AML-193 (cell line): Measurements from ENCODE around the gene DDR2.
"Not testable (repeated sequence)": the region's sequence is repeated elsewhere in the genome, so short reads cannot be mapped to it uniquely, and the experiment has no call there.

Experiments
- DNase-seq, 2 experiments: peaks; one replicate each; lab custom pipeline; 2025; lab: John Stamatoyannopoulos, UW

DDR2 gene

DNA sequence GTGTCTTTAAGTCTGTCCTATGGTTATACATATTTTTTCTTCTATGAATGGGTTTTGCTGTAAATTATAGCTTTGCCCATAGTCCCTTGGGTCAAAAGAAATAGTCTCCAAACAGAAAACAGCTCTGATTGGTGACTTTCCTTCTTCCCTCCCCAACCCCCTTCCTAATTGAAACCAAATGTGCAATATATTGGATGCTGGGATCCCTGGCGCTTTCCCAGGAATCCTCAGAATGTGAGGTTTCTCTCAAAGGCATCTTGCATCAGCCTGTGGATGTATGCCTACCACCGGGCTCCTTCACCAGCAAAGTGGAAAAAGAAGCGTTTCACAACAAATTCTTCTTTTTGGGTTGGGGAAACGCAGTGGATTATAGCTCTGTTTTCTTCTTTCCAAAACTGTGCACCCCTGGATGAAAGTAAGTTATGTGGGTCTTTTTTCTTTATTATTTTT is at the start of gene DDR2:
TSS of gene DDR2 (plus strand) at position 248 of the 450 bp plus-strand sequence. CDS start 86,600 bp downstream, outside the sequence.
- no peak for DNase-seq

DNA sequence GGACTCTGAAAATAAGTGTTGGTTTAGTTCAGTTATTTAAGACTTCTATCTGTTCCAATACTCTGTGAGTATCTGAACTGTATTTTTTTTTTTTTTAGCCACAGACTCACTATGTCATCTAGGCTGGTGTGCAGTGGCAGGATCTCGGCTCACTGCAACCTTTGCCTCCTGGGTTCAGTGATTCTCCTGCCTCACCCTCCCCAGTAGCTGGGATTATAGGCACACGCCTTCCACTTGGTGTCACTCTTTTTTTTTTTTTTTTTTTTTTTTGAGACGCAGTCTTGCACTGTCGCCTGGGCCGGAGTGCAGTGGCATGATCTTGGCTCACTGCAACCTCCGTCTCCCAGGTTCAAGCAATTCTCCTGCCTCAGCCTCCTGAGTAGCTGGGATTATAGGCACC is 49.4 kb upstream of the DDR2 start:
- DNase-seq: not testable (repeated sequence)

DNA sequence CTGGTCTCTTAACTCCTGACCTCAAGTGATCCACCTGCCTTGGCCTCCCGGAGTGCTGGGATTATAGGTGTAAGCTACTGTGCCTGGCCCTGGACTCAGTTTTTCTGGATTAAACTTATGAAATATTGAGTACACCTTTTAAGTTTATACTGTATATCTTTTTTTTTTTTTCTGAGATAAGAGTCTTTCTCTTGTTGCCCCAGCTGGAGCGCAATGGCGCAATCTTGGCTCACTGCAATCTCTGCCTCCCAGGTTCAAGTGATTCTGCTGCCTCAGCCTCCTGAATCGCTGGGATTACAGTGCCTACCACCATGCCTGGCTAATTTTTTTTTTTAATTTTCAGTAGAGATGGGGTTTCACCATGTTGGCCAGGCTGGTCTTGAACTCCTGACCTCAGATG is 47.2 kb upstream of the DDR2 start:
- DNase-seq: not testable (repeated sequence)

DNA sequence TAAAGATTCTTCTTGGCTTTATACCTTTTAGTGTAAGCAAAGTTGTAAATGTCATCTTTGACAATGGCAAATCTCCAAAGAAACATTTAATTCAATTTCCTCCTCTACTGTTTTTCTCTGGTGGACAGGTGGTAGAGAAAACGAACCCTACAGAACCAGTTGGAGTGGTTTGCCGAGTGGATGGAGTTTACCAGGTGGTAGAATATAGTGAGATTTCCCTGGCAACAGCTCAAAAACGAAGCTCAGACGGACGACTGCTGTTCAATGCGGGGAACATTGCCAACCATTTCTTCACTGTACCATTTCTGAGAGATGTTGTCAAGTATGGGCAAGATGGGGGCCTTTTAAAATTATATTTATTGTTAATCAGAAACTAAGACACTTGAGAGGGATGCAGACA is 44.9 kb upstream of the DDR2 start:
- DNase-seq: no peak

DNA sequence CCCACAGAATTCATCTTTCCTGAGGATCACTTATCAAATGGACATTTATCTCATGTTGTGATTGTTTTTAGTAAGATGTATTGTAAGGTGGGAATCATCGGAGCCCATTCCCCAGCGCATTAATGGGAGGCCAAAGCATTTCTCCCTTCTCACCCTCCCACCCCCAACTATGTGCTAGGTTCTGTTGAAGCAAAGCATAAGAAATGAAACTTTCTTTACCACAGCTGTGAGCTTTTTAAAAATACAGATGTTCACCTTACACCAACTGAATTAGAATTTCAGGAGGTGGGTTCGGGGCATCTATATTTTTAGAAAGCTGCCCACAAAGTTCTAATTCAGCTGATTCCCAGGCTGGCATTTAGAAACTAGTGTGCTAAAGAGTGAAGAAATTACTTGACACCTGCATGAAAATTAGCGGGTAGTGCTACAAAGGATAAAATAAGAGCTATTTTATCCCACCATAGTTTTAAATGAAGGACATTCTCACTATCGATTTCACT is 44.5 kb upstream of the DDR2 start:
- DNase-seq: no peak

DNA sequence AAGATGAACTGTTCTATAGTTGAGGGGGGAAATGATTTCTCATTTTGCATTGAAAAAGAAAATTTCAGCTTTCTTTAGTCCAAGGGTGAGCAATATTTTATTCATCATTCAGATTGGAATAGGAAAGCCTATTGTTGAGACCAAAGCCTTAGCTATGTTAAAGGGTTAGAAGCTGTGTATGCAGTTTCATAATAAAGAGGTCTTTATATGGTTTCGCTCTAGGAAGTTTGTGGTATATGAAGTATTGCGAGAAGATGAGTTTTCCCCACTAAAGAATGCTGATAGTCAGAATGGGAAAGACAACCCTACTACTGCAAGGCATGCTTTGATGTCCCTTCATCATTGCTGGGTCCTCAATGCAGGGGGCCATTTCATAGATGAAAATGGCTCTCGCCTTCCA is 42.2 kb upstream of the DDR2 start:
- DNase-seq: no peak

DNA sequence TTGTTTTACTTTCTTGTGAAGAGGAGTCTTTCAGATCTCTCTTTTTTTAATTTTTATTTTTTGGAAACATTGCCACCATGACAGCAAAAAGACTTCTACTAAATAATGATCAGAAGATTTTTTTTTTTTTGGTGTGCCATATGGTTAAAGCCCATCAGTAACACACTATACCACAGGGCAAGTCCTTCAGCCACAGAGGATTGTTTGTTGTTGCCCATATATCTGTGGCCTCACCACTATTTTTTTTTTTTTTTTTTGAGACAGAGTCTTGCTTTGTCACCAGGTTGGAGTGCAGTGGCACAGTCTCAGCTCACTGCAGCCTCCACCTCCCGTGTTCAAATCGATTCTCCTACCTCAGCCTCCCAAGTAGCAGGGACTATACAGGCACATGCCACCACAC is 41.6 kb upstream of the DDR2 start:
- no peak for DNase-seq

DNA sequence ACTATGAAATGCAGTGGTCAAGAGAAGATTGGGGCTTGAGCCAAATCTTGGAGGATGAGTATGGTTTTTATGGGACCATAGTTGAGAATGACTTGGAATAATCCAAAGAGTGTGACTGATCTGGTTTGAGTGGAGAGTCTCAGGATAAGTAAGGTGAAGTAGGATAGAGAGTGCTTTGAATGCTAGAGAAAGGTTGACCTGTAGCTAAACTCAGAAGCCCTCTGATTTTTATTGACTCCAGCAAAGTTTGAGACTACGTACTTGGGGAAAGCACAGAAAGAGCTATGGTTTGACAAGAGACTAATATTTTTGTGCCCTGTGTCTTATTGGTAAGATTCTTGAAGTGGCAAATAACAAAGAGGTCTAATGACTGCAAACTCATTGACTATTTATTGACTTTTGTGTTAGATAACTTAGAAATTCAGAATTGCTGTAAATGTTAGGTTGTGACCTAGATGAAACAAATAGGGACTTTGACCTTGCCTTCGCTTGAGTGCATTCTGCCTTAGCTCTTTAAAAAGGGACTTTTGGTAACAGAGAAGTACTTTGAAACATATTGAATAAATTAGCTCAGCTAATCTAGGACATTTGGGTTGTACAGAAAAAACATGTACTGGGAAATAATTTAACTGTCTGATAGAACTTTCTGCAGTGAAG is 35.6 kb upstream of the DDR2 start:
- no peak for DNase-seq

DNA sequence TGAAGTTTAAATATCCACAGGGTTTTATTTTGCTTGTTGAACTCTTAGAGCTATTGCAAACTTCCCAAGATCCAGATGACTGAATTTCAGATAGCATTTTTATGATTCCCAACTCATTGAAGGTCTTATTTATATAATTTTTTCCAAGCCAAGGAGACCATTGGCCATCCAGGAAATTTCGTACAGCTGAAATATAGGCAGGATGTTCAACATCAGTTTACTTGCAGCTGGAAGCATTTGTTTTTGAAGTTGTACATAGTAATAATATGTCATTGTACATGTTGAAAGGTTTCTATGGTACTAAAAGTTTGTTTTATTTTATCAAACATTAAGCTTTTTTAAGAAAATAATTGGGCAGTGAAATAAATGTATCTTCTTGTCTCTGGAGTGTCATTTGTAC is 32.8 kb upstream of the DDR2 start:
- DNase-seq: no peak

DNA sequence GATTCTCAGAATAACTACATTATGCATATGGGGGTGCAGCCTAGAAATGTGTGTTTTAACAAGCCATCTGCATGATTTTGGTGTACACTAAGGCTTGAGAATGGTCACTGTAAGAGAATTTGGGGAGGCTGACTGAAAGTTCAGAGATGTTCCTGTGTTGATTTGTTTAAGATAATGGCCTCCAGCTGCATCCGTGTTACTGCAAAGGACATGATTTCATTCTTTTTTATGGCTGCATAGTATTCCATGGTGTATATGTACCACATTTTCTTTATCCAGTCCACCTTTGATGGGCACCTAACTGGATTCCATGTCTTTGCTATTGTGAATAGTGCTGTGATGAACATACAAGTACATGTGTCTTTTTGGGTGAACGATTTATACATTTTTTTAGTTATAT is 29.1 kb upstream of the DDR2 start:
- not testable (repeated sequence) for DNase-seq

DNA sequence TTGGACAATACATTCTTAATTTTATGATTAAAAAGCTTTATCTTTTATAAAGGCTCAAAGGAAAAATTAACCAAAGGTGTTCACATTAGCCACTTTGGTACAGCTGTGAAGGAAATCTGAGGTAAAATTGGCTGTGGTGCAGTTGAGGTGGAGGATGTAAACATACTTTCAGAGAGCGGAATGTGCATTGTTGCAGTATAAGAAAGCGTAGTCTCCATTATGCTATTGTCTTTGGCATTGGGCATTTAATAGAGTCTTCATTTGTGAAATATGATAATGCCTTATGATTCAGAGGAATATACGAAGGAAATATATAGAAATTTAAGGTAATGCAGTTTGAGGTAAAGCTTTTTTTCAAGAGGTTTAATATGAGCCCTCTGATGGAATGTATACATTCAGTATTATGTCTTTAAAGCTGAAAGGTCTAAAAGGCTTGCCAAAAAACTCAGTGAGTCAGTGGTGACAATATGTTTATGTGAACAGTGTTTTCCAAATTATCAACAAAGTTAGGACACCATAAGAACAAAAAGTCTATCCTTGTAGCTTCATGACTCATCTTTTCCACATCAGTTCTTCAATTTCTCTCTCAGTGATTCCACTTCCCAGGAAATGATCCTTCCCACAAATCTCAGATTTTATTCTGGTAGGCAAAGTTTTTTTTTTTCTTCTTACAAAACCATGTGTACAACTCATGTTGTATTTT is 26.9 kb upstream of the DDR2 start:
- DNase-seq: no peak

DNA sequence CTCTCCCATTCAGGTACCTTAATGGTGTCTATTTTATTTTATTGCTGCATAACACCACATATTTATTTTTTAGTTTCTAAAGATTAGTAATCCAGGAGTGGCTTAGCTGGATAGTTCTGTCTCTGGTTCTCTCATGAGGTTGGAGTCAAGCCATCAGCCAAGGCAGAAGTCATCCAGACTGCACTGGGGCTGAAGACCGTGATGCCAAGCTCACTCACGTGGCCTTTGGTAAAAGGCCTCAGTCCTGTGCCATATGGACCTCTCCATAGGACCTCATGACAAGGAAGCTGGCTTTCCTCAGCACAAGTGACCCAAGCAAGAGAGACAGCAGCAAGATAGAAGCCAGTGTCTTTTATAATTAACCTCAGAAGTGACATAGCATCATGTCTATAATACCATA is 23.0 kb upstream of the DDR2 start:
- no peak for DNase-seq

DNA sequence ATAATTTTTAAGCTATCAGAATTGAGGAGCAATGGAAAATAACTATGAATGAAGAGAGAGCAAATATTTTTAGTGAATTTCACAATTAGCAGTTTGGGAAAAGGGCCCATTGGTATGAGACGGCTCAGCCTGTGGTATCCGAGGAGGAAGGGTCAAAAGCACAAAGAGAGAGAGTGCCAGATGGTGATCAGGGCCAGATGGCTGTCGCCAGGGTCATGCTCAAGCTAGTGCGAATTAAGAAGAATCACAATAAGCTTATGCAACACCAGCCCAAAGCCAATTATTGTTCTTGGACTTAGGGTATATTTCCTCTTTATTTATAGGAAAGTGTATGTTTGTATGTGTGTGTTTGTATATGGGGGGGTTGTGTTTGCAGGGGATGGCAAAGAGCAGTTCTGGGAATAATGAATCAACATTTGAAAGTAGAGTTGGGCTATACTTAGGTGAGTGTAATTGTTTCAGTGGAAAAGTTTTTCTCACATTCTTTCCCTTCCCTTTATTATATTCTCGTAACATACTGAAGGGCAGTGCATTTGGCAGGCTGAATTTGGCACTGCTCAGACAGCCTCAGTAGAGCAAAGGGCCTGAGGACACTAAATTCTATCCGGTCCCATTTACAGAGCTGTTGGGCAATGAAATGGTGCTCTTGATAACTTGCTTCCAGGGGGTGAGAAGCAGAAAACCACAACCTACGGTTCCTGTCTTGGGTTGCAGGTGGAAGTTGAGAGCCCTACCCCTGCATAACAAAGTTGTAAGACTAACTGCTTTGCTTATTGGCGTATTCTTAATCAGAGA is 19.5 kb upstream of the DDR2 start:
- no peak for DNase-seq

DNA sequence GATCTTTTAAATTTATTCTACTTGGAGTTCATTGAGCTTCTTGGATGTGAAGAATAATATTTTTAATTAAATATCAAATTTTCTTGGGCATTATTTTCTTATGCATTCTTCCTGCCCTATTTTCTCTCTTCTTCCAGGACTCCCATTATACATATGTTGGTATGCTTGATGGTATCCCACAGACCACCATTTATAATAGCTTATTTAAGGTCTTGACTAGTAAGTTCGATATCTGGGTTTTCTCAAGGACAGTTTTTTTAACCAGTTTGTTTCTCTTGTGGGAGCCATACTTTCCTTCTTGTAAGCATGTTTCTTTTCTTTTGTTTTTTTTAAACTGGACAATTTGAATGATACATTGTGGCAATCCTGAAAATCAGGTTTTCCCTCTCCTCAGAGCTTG is 15.4 kb upstream of the DDR2 start:
- no peak for DNase-seq

DNA sequence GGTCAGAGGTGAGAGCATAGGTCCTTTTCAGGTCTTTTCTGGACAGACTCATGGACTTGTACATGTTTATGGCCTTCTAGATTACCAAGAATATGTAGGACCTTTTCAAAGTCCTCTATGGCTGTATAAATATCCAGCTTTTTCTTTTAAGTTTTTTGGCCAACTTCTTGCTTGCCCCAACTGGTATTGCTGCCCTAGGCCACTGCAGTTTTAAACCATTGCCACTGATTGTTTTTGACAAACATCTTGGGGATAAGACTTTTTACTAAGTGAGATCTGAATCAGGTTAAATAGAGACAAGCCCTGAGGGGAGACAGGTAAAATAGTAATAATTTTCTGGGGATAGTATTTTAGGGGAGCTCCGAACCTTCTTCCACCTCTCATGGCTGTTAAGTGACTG is 14.8 kb upstream of the DDR2 start:
- DNase-seq: no peak

DNA sequence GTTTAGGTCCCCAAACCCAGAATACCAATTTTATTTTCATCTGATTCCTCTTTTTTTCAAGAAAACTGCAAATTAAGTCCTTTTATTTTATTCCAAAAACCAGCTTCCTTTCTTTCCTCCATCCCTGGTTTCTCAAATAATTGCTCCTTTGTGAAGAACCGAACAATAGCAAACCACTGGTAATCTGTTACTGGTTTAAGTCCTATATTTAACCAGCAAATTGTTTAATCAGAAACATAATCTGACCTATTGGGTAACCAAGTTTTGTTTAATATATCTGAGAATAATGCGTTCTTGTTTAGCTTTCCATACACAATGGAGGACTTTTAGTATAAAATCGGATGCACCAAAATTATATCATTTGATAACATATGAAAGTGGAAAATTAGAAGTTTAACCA is 13.2 kb upstream of the DDR2 start:
- DNase-seq: no peak

DNA sequence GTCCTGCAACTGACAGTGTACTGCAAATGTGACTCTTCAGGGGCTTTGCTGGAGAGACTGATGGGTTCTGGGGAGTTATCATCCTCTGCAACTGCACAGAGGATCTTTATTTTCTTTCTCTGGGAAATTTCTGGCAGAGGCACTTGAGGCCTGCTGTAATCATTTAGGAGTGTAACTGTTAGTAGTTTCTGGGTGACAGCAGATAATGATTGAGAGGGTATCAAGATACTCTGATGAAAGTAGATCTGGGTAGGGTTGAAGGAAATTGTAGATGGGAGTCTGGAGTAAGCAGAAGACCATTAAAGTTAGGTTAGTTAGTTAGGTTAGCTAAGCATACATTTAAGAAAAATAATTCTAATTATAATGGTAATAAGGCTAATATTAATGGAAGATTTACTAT is 11.0 kb upstream of the DDR2 start:
- no peak for DNase-seq

DNA sequence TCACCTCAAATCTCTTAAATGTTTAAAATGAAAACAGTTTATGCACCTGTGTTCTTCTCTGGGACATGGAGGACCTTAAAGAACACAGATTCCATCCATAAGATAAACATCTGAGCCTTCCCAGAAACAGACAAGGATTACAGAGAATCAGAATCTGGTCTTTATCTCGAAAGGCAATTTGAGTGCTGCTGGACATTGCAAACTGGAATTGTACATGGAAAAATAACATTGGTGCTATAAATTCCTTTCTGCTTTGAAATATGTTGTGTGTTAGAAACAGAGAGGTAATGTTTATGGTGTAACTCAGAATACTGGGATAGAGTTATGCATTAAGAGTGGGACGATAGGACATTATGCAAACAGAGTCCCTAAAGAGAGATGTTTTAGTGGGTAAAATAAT is 6.6 kb upstream of the DDR2 start:
- no peak for DNase-seq

DNA sequence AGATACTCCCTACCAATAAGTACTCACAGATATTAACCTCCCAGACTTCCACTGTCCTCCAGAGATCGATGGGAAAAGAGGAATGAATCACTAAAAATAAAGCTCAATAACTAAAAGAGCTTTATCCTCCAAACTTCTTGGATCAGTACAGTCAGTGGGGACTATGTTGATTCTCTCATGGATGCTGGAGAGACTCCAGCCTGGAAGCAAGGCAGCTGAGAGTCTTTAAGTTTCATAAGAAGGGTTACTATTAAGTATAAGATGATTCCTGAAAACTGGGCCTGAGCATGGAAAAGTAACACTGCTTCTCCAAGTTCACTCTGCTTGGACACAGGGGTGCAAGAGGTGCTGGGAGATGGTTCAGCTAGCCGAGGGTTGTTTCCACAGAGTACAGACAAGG is 6.2 kb upstream of the DDR2 start:
- DNase-seq: no peak

DNA sequence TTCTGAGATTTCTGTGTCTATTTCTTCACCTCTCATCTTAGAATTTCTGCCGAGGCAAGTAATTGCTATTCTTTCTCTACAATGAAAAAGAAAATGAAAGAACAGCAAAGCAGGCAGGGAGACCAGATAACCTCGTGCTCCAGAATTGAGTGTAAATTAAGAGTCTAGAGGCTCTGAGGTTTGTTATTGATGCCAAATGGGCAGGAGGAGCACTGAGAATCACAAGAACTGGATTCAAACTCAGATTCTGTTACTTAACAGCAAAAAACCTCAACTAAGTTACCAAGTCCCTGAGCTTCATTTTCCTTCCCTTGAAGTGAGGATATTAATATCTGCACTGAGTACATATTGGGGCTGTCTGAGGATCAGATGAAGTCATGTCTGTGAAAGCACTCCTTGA is 5.5 kb upstream of the DDR2 start:
- no peak for DNase-seq

DNA sequence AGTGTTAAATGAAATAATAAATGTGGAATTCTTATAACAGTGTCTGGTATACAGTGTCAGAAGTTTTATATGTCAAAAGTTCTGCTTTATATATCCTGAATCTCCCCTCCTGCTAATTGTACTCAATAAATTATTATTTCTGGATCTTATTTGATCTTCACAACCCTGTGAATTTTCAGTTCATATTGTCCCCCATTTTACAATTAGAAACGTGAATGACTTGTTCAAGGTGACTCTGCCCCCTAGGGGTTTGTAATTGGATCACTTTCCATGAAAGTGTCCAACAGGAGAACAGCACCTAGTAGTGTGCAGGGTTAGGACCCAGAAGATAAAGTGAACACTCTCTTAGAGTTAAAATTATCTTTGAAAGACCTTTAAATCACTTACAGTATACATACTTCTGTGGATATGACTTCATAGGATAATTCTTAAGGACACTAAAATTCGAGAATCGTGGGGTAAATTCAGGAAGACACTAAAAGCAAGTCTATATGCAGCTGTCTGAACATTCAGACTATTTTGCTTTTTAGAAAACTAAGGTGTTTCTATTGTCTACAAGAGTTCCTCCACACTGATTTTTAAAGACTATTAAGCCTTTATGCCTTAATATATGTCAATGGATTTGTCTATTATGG is 4.5 kb upstream of the DDR2 start:
- peak; percentile 30 to 48 for DNase-seq

DNA sequence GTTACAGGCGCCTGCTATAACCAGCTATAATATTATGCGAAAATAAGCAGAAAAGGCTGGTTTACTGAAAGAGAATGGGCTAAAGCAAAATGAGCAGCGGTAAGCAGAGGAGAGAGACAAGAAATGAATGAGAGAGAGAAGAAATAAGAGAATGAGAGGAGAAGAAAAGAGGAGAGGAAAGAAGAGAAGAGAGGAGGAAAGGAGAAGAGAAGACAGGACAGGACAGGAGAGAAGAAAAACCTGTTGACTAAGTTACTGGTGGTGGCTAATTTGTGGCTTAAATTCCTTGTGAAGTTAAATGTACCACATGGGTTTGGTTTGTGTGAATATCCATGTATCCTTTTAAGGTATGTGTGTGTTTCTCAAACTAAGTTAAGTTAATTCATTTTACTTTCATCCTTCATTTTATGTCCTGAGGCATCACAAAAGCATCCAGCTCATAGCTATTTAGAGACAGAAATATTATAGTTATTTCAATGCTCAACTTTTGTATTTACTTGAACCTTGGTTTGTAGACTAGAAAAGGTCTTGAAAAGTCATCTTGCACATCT is 3.1 kb upstream of the DDR2 start:
- DNase-seq: no peak
